AG04450 (cell line): Measurements from ENCODE around the gene MROH9. TPM values are rescaled to one million over a fixed set of nuclear protein-coding genes. Genes with fewer than 3 reads are reported as not detected.

Experiments
- CTCF ChIA-PET: fragments of 300-600, 350-600 bp; formaldehyde crosslinking; extraction: SDS; loops from one replicate; lab custom pipeline; 2022; ENCODE audit warnings: antibody characterized with exemption, inconsistent platforms; lab: Charles Lee
- POLR2A ChIA-PET: fragments of 350-600 bp; formaldehyde crosslinking; extraction: SDS; loops from one replicate; lab custom pipeline; 2021; ENCODE audit warnings: antibody characterized with exemption, inconsistent platforms; lab: Yijun Ruan, JAX
- DNase-seq: peaks from one replicate; pipeline ENCODE4 v3.0.0-alpha.2; 2011; ENCODE audit warnings: low read depth, low spot score
- H3K27ac ChIP-seq: one replicate; pipeline ENCODE4 v1.5.1; 2012; ENCODE audit warnings: low read depth, low read length, control low read depth
- H3K27me3 ChIP-seq: one replicate; pipeline ENCODE4 v1.6.0; 2012; ENCODE audit warnings: low read length; ENCODE audit not compliant: control insufficient read depth, insufficient read depth
- H3K4me3 ChIP-seq: 2 replicates; pipeline ENCODE4 v1.5.1; 2011; ENCODE audit warnings: mild to moderate bottlenecking, low read depth, low read length, control low read depth
- H3K9me3 ChIP-seq: 2 replicates; pipeline ENCODE4 v1.5.1; 2012; ENCODE audit warnings: low read length; ENCODE audit not compliant: control insufficient read depth, insufficient read depth
- CTCF ChIP-seq: IDR thresholded peaks from 2 replicates; pipeline ENCODE4 v1.5.1; 2011; ENCODE audit warnings: low read depth, low read length, control low read depth, inconsistent platforms
- polyA minus RNA-seq: library from RNA; depleted of rRNA, polyadenylated mRNA; stranded (reverse); fragments of >200 nt; gene quantifications from 2 replicates; pipeline ENCODE4 v1.2.3, GENCODE V29; 2011; rRNA and poly(A)+ RNA removed
- polyA plus RNA-seq: library from polyadenylated mRNA; depleted of rRNA; stranded (reverse); fragments of >200 nt; gene quantifications from 2 replicates; pipeline ENCODE4 v1.2.3, GENCODE V29; 2011; rRNA removed

MROH9 gene
- polyA plus RNA-seq (not detected in 2 replicates), polyA minus RNA-seq (not detected in 2 replicates)

GRCh38 chr1:170935231-170935630, at the start of gene MROH9:
TSS of gene MROH9 (plus strand) at chr1:170935534. CDS start at chr1:170945557, 10,023 bp downstream.
- POLR2A ChIA-PET, result interaction anchor here (0.7 kb wide), 1 partner anchor 237 kb away, joined by 7 read pairs; no protein-coding TSS in a partner anchor
- H3K27me3 ChIP-seq, result no peaks in the 10 kb centered on the region
- CTCF ChIA-PET, result no interaction called here
- no peak within 1 kb of the TSS for H3K27ac ChIP-seq
- no peaks in the 10 kb centered on the region; the same call in 1 of the 2 replicates for H3K9me3 ChIP-seq
- TF ChIP-seq CTCF, result no peak
- no peak for DNase-seq
- H3K4me3 ChIP-seq, result no peak within 1 kb of the TSS

GRCh38 chr1:170885551-170885950, 49.8 kb upstream of the MROH9 start:
- no peaks in the 10 kb centered on the region for H3K9me3 ChIP-seq
- ChIA-PET POLR2A (interaction anchor here (0.8 kb wide), 1 partner anchor 433 kb away, joined by 5 read pairs; no protein-coding TSS in a partner anchor), CTCF (interaction anchor here (1.1 kb wide), 1 partner anchor 44 kb away, joined by 3 read pairs; no protein-coding TSS in a partner anchor)
- no peak overlapping the region for H3K27ac ChIP-seq
- no peak for DNase-seq
- H3K27me3 ChIP-seq, result no peaks in the 10 kb centered on the region
- no peak for TF ChIP-seq CTCF
- H3K4me3 ChIP-seq, result no peak overlapping the region

DNA sequence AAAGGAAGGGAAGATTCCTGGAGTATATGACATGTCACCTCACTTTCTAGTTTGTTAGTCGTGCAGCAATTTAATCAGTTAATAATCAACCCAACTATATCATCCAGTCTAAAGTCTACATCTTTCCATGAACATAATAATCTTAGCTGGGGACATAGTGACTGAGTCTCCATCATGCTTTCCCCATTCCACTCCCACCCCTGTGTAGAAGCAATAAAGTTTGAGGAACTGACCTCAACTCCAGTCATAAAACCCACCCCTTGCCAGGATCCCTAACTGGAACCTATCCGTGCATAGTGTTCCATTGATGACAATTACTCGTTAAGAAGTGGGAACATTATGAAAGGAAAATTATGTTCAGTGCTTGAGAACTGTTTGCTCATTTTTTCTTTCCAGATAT, 48.9 kb upstream of the MROH9 start:
- Histone ChIP-seq H3K27me3 (no peaks in the 10 kb centered on the region), H3K27ac (no peak overlapping the region), H3K9me3 (no peaks in the 10 kb centered on the region), H3K4me3 (no peak overlapping the region)
- TF ChIP-seq CTCF, result no peak
- POLR2A ChIA-PET, result no interaction called here
- CTCF ChIA-PET, result interaction anchor here (1.1 kb wide), 1 partner anchor 43 kb away, joined by 3 read pairs; no protein-coding TSS in a partner anchor
- no peak for DNase-seq

DNA sequence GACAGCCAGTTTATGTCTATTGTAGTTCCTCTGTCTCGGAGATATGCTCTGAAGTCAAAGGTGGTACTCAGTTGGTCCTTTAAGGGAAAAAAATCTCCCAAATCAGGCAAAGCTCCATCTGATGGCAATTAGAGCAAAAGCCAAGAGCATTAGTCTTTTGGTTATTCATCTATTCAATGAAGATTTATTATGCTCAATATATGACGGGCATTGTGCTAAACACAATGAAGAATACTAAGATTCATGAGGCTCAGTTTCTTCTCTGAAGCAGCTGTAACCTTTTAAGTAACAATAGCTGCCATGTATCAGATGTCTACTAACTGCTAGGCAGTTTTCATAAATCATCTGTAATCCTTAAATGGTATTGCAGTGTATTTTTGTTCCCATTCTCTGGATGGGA, 47.6 kb upstream of the MROH9 start:
- CTCF ChIA-PET, result no interaction called here
- no peaks in the 10 kb centered on the region for H3K27me3 ChIP-seq
- H3K4me3 ChIP-seq, result no peak overlapping the region
- no peaks in the 10 kb centered on the region for H3K9me3 ChIP-seq
- H3K27ac ChIP-seq, result no peak overlapping the region
- POLR2A ChIA-PET, result no interaction called here
- TF ChIP-seq CTCF, result no peak
- no peak for DNase-seq

GRCh38 chr1:170891872-170892271, 43.5 kb upstream of the MROH9 start:
- DNase-seq, result no peak
- Histone ChIP-seq H3K4me3 (no peak overlapping the region), H3K27ac (no peak overlapping the region), H3K27me3 (no peaks in the 10 kb centered on the region), H3K9me3 (no peaks in the 10 kb centered on the region)
- POLR2A ChIA-PET, result interaction anchor here (0.6 kb wide), 1 partner anchor 1926 kb away, joined by 4 read pairs; no protein-coding TSS in a partner anchor
- no peak for TF ChIP-seq CTCF
- CTCF ChIA-PET, result interaction anchor here (0.6 to 0.7 kb wide), 2 partner anchors 8 to 38 kb away, joined by 3 to 4 read pairs; no protein-coding TSS in a partner anchor
